SK-N-SH (cell line): ENCODE results near the gene TSPAN15.

ENCODE experiments used
- CTCF ChIP-seq: fragments of 200-600 bp; sonication (generic); IDR thresholded peaks from 2 replicates; pipeline ENCODE4 v1.6.1; 2017; ENCODE audit warnings: antibody characterized with exemption, mild to moderate bottlenecking, moderate library complexity
- NRF1 ChIP-seq: IDR thresholded peaks from 2 replicates; pipeline ENCODE4 v1.6.1; 2012; ENCODE audit warnings: low read depth, mild to moderate bottlenecking, low read length
- RAD21 ChIP-seq: IDR thresholded peaks from 2 replicates; pipeline ENCODE4 v1.6.1; 2012; ENCODE audit warnings: mild to moderate bottlenecking, low read length
- REST ChIP-seq: IDR thresholded peaks from 2 replicates; pipeline ENCODE4 v1.6.1; 2012; ENCODE audit warnings: mild to moderate bottlenecking, low read depth, low read length, moderate library complexity
- YY1 ChIP-seq: IDR thresholded peaks from 2 replicates; pipeline ENCODE4 v1.4.0; 2012; ENCODE audit warnings: low read depth, mild to moderate bottlenecking

GRCh38 chr10:69406816-69407580 is 44.3 kb upstream of the TSPAN15 start:
- no peak for TF ChIP-seq REST
- no peak for TF ChIP-seq CTCF
- TF ChIP-seq NRF1 = no peak
- TF ChIP-seq YY1 = no peak
- TF ChIP-seq RAD21 = no peak
